Astrocyte (in vitro differentiated cells and primary cell): ENCODE results near the gene TLCD2. TPM values are rescaled to one million over a fixed set of nuclear protein-coding genes. Genes with fewer than 3 reads are reported as not detected.
"Not testable (repeated sequence)": the region's sequence is repeated elsewhere in the genome, so short reads cannot be mapped to it uniquely, and the experiment has no call there.

Experiments used
- DNase-seq: peaks from one replicate; pipeline ENCODE4 v3.0.0-alpha.2; 2010; ENCODE audit warnings: low read depth
- FAIRE-seq: peaks from 2 replicates; lab custom pipeline; 2011; peaks lifted over from hg19 to GRCh38; lab: Jason Lieb, UNC
- H2AFZ ChIP-seq: 2 replicates; pipeline ENCODE4 v1.6.0; 2012; ENCODE audit warnings: low read depth, low read length, inconsistent platforms
- H3K27ac ChIP-seq: 2 replicates; pipeline ENCODE4 v1.5.1; 2011; ENCODE audit warnings: low read depth, low read length, inconsistent platforms
- H3K27me3 ChIP-seq: 2 replicates; pipeline ENCODE4 v1.6.0; 2011; ENCODE audit warnings: low read length, inconsistent platforms; ENCODE audit not compliant: insufficient read depth
- H3K36me3 ChIP-seq: 2 replicates; pipeline ENCODE4 v1.5.1; 2011; ENCODE audit warnings: low read length, inconsistent platforms; ENCODE audit not compliant: insufficient read depth
- H3K4me1 ChIP-seq: 2 replicates; pipeline ENCODE4 v1.5.1; 2011; ENCODE audit warnings: low read length, inconsistent platforms; ENCODE audit not compliant: insufficient read depth
- H3K4me2 ChIP-seq: 2 replicates; pipeline ENCODE4 v1.6.0; 2012; ENCODE audit warnings: low read length, inconsistent platforms
- H3K4me3 ChIP-seq: 2 replicates; pipeline ENCODE4 v1.5.1; 2011; ENCODE audit warnings: low read depth, mild to moderate bottlenecking, low read length, inconsistent platforms; ENCODE audit not compliant: insufficient read depth
- H3K79me2 ChIP-seq: 2 replicates; pipeline ENCODE4 v1.6.0; 2012; ENCODE audit warnings: mild to moderate bottlenecking, low read length, inconsistent platforms; ENCODE audit not compliant: insufficient read depth
- H3K9ac ChIP-seq: 2 replicates; pipeline ENCODE4 v1.6.0; 2012; ENCODE audit warnings: mild to moderate bottlenecking, low read length, inconsistent platforms
- H3K9me3 ChIP-seq: 2 replicates; pipeline ENCODE4 v1.5.1; 2012; ENCODE audit warnings: low read depth, mild to moderate bottlenecking, low read length, inconsistent platforms; ENCODE audit not compliant: insufficient read depth
- H4K20me1 ChIP-seq: 2 replicates; pipeline ENCODE4 v1.6.0; 2012; ENCODE audit warnings: low read length, inconsistent platforms; ENCODE audit not compliant: insufficient read depth
- H3K27ac Mint-ChIP-seq: one replicate; pipeline ENCODE4 v1.8.0; 2021; ENCODE audit warnings: mild to moderate bottlenecking, mixed read lengths; ENCODE audit not compliant: unreplicated experiment
- H3K27me3 Mint-ChIP-seq: one replicate; pipeline ENCODE4 v1.8.0; 2021; ENCODE audit warnings: low read depth, mixed read lengths; ENCODE audit not compliant: unreplicated experiment
- H3K36me3 Mint-ChIP-seq: one replicate; pipeline ENCODE4 v1.8.0; 2021; ENCODE audit warnings: low read depth, mixed read lengths; ENCODE audit not compliant: unreplicated experiment
- H3K4me1 Mint-ChIP-seq: one replicate; pipeline ENCODE4 v1.8.0; 2021; ENCODE audit warnings: low read depth, mixed read lengths; ENCODE audit not compliant: unreplicated experiment
- H3K4me3 Mint-ChIP-seq: one replicate; pipeline ENCODE4 v1.8.0; 2021; ENCODE audit warnings: mild to moderate bottlenecking, moderate library complexity, mixed read lengths; ENCODE audit not compliant: unreplicated experiment
- H3K9me3 Mint-ChIP-seq: one replicate; pipeline ENCODE4 v1.8.0; 2021; ENCODE audit warnings: mild to moderate bottlenecking, mixed read lengths; ENCODE audit not compliant: unreplicated experiment
- EZH2 ChIP-seq: IDR thresholded peaks from 2 replicates; pipeline ENCODE4 v1.6.1; 2012; ENCODE audit warnings: mild to moderate bottlenecking, low read length, inconsistent platforms; ENCODE audit not compliant: insufficient read depth
- total RNA-seq: library from RNA; stranded (reverse); gene quantifications from 2 replicates; pipeline ENCODE4 v1.2.1, GENCODE V29; 2021
- TF ChIP-seq, protein P1 (sequence below): IDR thresholded peaks from 2 replicates; pipeline ENCODE4 v1.5.1; 2011; ENCODE audit warnings: low read depth, mild to moderate bottlenecking, inconsistent platforms, low read length, moderate library complexity; ENCODE audit not compliant: insufficient read depth

TLCD2 gene
- total RNA-seq, 1 donor from 2014 or later: 6.0 TPM

DNA sequence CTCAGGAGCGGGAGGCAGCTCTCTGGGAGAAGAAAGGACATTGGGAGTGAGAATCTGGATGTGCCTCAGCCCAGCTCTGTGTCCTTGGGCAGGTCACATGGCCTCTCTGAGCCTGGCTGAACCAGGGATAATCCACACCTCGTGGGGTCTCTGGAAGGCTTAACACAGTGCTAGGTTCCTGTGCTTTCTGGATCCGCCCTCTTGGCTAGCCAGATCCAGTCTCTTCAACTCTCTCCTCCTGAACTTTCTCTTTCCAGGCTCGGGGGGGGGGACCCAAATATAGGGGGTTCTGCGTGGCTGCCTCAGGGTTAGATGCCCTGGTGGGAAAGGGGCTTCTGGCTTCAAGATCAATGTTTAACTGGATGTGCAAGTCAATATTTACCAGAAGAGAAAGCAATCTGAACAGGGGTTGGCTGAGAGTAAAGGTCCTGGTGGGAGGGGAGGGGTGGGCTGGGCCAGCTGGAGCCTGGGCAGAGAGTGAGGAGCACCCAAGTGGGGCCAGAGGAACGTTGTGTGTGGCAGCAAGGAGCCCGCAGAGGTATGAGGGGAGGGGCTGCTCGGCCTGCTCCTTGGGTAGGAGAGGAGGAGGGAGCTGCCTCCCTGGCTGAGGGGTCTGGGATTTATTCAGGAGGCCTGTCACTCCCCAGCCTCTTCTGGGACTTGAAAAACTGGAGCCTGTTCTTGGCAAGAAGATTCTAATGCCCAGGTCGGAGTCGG is 32.4 kb upstream of the TLCD2 start, which contains the start of gene SERPINF2:
Gene SERPINF2 (plus strand): TSS at position 501 of the 717 bp plus-strand sequence. CDS start 2,125 bp downstream, outside the sequence.
- Histone ChIP-seq H4K20me1 (peaks cover 5% of the 10 kb centered on the region), H3K36me3 (no peaks in the 10 kb centered on the region), H3K4me1 (no peaks in the 10 kb centered on the region), H3K4me2 (no peak within 1 kb of the TSS), H3K27ac (no peak within 1 kb of the TSS), H3K4me3 (no peak within 1 kb of the TSS), H3K79me2 (no peaks in the 10 kb centered on the region), H3K9me3 (no peaks in the 10 kb centered on the region), H3K27me3 (no peaks in the 10 kb centered on the region), H3K9ac (no peak within 1 kb of the TSS), H2AFZ (no peak within 1 kb of the TSS)
- Mint-ChIP-seq H3K4me1 (no peaks in the 10 kb centered on the region), H3K27ac (no peak within 1 kb of the TSS), H3K36me3 (no peaks in the 10 kb centered on the region), H3K4me3 (no peak within 1 kb of the TSS), H3K27me3 (peaks cover 4% of the 10 kb centered on the region), H3K9me3 (no peaks in the 10 kb centered on the region)
- no peak for FAIRE-seq
- TF ChIP-seq, protein P1, sequence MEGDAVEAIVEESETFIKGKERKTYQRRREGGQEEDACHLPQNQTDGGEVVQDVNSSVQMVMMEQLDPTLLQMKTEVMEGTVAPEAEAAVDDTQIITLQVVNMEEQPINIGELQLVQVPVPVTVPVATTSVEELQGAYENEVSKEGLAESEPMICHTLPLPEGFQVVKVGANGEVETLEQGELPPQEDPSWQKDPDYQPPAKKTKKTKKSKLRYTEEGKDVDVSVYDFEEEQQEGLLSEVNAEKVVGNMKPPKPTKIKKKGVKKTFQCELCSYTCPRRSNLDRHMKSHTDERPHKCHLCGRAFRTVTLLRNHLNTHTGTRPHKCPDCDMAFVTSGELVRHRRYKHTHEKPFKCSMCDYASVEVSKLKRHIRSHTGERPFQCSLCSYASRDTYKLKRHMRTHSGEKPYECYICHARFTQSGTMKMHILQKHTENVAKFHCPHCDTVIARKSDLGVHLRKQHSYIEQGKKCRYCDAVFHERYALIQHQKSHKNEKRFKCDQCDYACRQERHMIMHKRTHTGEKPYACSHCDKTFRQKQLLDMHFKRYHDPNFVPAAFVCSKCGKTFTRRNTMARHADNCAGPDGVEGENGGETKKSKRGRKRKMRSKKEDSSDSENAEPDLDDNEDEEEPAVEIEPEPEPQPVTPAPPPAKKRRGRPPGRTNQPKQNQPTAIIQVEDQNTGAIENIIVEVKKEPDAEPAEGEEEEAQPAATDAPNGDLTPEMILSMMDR: no peak
- TF ChIP-seq EZH2: no peak
- DNase-seq: no peak

DNA sequence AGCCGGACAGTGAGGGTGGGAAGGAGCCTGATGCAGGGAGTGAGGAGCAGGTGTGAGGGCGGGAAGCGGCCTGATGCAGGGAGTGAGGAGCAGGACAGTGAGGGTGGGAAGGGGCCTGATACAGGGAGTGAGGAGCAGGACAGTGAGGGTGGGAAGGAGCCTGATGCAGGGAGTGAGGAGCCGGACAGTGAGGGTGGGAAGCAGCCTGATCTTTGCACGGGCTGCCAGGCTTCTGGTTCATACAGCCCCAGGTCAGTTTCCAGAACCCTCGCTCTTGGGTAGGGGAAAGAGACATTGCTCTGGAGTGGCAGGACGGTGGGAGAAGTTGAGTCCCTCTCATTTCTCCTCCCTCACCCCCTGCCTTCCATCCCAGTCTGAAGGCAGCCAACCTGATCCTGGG is 31.7 kb upstream of the TLCD2 start:
- FAIRE-seq, H3K27ac Mint-ChIP-seq, H3K27me3 ChIP-seq: not testable (repeated sequence)

DNA sequence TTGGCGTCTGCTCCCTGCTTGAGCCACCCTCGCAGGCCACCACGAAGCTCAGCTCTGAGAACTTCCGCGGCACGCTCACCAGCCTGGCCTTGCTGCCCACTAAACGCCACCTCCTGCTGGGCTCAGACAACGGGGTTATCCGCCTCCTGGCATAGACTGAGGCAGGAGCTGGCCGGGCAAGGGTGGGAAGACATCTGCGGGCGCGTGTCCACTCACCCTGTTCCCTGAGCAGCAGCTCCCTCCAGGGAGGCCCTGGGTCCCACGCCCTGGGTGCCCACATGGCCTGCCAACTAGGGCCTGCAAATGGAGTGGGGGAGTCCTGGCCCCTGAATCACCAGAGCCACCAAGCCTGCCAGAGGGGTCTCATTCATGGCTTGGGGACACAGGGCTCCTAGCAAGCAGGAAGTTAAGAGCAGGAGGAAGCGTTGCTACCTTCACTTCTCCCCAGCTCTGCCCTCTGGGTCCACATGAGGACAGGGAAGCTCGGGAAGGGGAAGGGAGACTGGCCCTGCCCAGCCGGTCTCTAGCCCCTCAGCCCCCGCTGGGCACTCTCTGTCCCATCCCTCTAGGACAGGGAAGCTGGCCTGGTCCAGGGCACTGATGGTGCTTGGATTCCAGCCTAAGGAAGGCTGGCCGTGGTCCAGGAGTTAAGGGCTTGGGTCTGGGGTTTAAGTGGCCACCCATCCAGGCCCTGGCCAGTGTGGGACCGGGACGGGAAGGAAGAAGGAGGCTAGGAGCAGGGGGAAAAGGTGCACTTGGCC is 27.5 kb upstream of the TLCD2 start:
- no peak overlapping the region for H3K4me3 Mint-ChIP-seq
- no peak for FAIRE-seq

More for the DNA sequence above, 31.7 kb upstream of the TLCD2 start:
- not testable (repeated sequence) for H3K4me1 ChIP-seq, H2AFZ ChIP-seq, DNase-seq, H4K20me1 ChIP-seq, H3K4me3 ChIP-seq, H3K36me3 Mint-ChIP-seq, H3K4me1 Mint-ChIP-seq, H3K9me3 ChIP-seq, H3K79me2 ChIP-seq, H3K9ac ChIP-seq, H3K4me2 ChIP-seq, H3K27me3 Mint-ChIP-seq, H3K9me3 Mint-ChIP-seq, H3K36me3 ChIP-seq, H3K27ac ChIP-seq, H3K4me3 Mint-ChIP-seq

More for the DNA sequence above, 27.5 kb upstream of the TLCD2 start:
- TF ChIP-seq, protein P1: no peak
- TF ChIP-seq EZH2: no peak
- H3K9me3 ChIP-seq: no peaks in the 10 kb centered on the region
- DNase-seq: no peak
- H3K27ac ChIP-seq: no peak overlapping the region
- Mint-ChIP-seq H3K36me3 (peaks cover 4% of the 10 kb centered on the region), H3K27ac (peak overlapping the region; percentile 18), H3K27me3 (peaks cover 3% of the 10 kb centered on the region), H3K4me1 (peaks cover 10% of the 10 kb centered on the region), H3K9me3 (no peaks in the 10 kb centered on the region)
- no peaks in the 10 kb centered on the region for H3K79me2 ChIP-seq
- H3K4me1 ChIP-seq: peaks cover 7% of the 10 kb centered on the region
- H3K27me3 ChIP-seq: no peaks in the 10 kb centered on the region
- no peak overlapping the region for H3K4me3 ChIP-seq
- H3K4me2 ChIP-seq: no peak overlapping the region
- no peaks in the 10 kb centered on the region for H3K36me3 ChIP-seq
- peaks cover 14% of the 10 kb centered on the region for H4K20me1 ChIP-seq
- no peak overlapping the region for H2AFZ ChIP-seq
- H3K9ac ChIP-seq: no peak overlapping the region
